Upper lobe of right lung (tissue), 1 donor: ENCODE measurements around the gene ACTA2. TPM values are rescaled to one million over a fixed set of nuclear protein-coding genes. Genes with fewer than 3 reads are reported as not detected.

Source experiments
- ATAC-seq: fragments of 200-7000 bp; cut with Tn5 transposase; one replicate; pipeline ENCODE4 v1.9.1; 2020; ENCODE audit warnings: mild to moderate bottlenecking, moderate library complexity
- DNase-seq: peaks from one replicate; pipeline ENCODE4 v3.0.0-alpha.2; 2020
- H3K27ac ChIP-seq: fragments of 200-600 bp; one replicate; pipeline ENCODE4 v1.8.0; 2022
- H3K27me3 ChIP-seq: fragments of 200-600 bp; one replicate; pipeline ENCODE4 v1.8.0; 2022; ENCODE audit warnings: mild to moderate bottlenecking
- H3K36me3 ChIP-seq: fragments of 200-600 bp; one replicate; pipeline ENCODE4 v1.8.0; 2022
- H3K4me1 ChIP-seq: fragments of 200-600 bp; one replicate; pipeline ENCODE4 v1.8.0; 2022
- H3K4me3 ChIP-seq: fragments of 200-600 bp; one replicate; pipeline ENCODE4 v1.8.0; 2022; ENCODE audit warnings: mild to moderate bottlenecking
- H3K9me3 ChIP-seq: fragments of 200-600 bp; one replicate; pipeline ENCODE4 v1.8.0; 2022
- CTCF ChIP-seq: fragments of 200-600 bp; IDR thresholded peaks from one replicate; pipeline ENCODE4 v1.8.0; 2022; ENCODE audit warnings: antibody characterized with exemption
- intact Hi-C: fragments of 100-400 bp; cut with DNase I; formaldehyde crosslinking; loops from one replicate; pipeline ENCODE4 v1.11.0; 2022
- total RNA-seq: library from RNA; stranded (reverse); fragmentation: NEBNext Ultra II Directional; extraction: Animal tissue kit (Norgen Biotek cat#: 25700); gene quantifications from one replicate; pipeline ENCODE4 v1.2.1, GENCODE V29; 2021
- donor health status: DM: no; HTN: yes; CAD: no; lungs with severe emphysema.

ACTA2 gene
- total RNA-seq, 1 donor from 2014 or later, result 478 TPM

- no peak for TF ChIP-seq CTCF
- Histone ChIP-seq H3K4me3 (no peak overlapping the region), H3K9me3 (no peaks in the 10 kb centered on the region), H3K4me1 (peaks cover 25% of the 10 kb centered on the region), H3K36me3 (no peaks in the 10 kb centered on the region), H3K27ac (no peak overlapping the region), H3K27me3 (no peaks in the 10 kb centered on the region)
- intact Hi-C loops, result loop anchor here (5.0 kb wide), 1 partner anchor 39 kb away; no protein-coding TSS in a partner anchor
- ATAC-seq (no peak), DNase-seq (no peak)
Observed at GRCh38 chr10:88981435-88981834, 28.9 kb upstream of the ACTA2 start.

GRCh38 chr10:88980800-88981199 lies 28.2 kb upstream of the ACTA2 start:
- intact Hi-C loops, result loop anchor here (5.0 kb wide), 1 partner anchor 38 kb away; no protein-coding TSS in a partner anchor
- ATAC-seq (peak; percentile 26), DNase-seq (no peak)
- H3K27me3 ChIP-seq, result no peaks in the 10 kb centered on the region
- peak overlapping the region; percentile 33 for H3K27ac ChIP-seq
- TF ChIP-seq CTCF, result no peak
- H3K4me3 ChIP-seq, result no peak overlapping the region
- no peaks in the 10 kb centered on the region for H3K36me3 ChIP-seq
- H3K4me1 ChIP-seq, result peaks cover 25% of the 10 kb centered on the region
- no peaks in the 10 kb centered on the region for H3K9me3 ChIP-seq

- Histone ChIP-seq H3K4me3 (no peak overlapping the region), H3K4me1 (peaks cover 30% of the 10 kb centered on the region), H3K9me3 (no peaks in the 10 kb centered on the region), H3K27me3 (no peaks in the 10 kb centered on the region), H3K27ac (peak overlapping the region; percentile 33), H3K36me3 (no peaks in the 10 kb centered on the region)
- intact Hi-C loops, result loop anchor here (5.0 kb wide), 1 partner anchor 38 kb away; no protein-coding TSS in a partner anchor
- DNase-seq, result no peak
- ATAC-seq, result no peak
- no peak for TF ChIP-seq CTCF
Observed at GRCh38 chr10:88980247-88980646, 27.7 kb upstream of the ACTA2 start.

- Histone ChIP-seq H3K4me1 (peaks cover 32% of the 10 kb centered on the region), H3K27me3 (no peaks in the 10 kb centered on the region), H3K4me3 (no peak overlapping the region), H3K27ac (peak overlapping the region; percentile 33), H3K9me3 (no peaks in the 10 kb centered on the region), H3K36me3 (no peaks in the 10 kb centered on the region)
- DNase-seq (no peak), ATAC-seq (no peak)
- intact Hi-C loops, result loop anchor here (5.0 kb wide), 1 partner anchor 37 kb away; no protein-coding TSS in a partner anchor
- no peak for TF ChIP-seq CTCF
Observed at GRCh38 chr10:88979603-88980002, 27.0 kb upstream of the ACTA2 start.

- H3K27me3 ChIP-seq, result no peaks in the 10 kb centered on the region
- intact Hi-C loops, result no loop called here
- no peak overlapping the region for H3K4me3 ChIP-seq
- peaks cover 36% of the 10 kb centered on the region for H3K4me1 ChIP-seq
- DNase-seq (no peak), ATAC-seq (no peak)
- H3K9me3 ChIP-seq, result no peaks in the 10 kb centered on the region
- no peak for TF ChIP-seq CTCF
- no peaks in the 10 kb centered on the region for H3K36me3 ChIP-seq
- H3K27ac ChIP-seq, result peak overlapping the region; percentile 33
Observed at GRCh38 chr10:88979153-88979562, 26.6 kb upstream of the ACTA2 start.

- ATAC-seq (no peak), DNase-seq (no peak)
- intact Hi-C loops, result no loop called here
- Histone ChIP-seq H3K27me3 (no peaks in the 10 kb centered on the region), H3K9me3 (no peaks in the 10 kb centered on the region), H3K4me1 (peaks cover 35% of the 10 kb centered on the region), H3K27ac (peak overlapping the region; percentile 33), H3K4me3 (no peak overlapping the region), H3K36me3 (no peaks in the 10 kb centered on the region)
- TF ChIP-seq CTCF, result no peak
Observed at GRCh38 chr10:88978463-88978862, 25.9 kb upstream of the ACTA2 start.
